HepG2 (cell line): ENCODE measurements around the gene LRRC3C. TPM values are rescaled to one million over a fixed set of nuclear protein-coding genes. Genes with fewer than 3 reads are reported as not detected.

ENCODE experiments used
- ARNT2 ChIP-seq: sonication (generic); formaldehyde crosslinking; IDR thresholded peaks from 2 replicates; pipeline ENCODE4 v1.8.0; 2022; ENCODE audit warnings: mild to moderate bottlenecking, low read depth, missing genetic modification reagents, moderate library complexity
- ATF3 ChIP-seq: sonication (generic); formaldehyde crosslinking; IDR thresholded peaks from 2 replicates; pipeline ENCODE4 v1.4.0; 2020; ENCODE audit warnings: missing genetic modification reagents
- BHLHE40 ChIP-seq: IDR thresholded peaks from 2 replicates; pipeline ENCODE4 v1.6.1; 2011; ENCODE audit warnings: low read length, improper control_type of control experiment
- EEA1 ChIP-seq: sonication (generic); formaldehyde crosslinking; IDR thresholded peaks from 2 replicates; pipeline ENCODE4 v1.5.1; 2020; ENCODE audit warnings: mild to moderate bottlenecking, missing genetic modification reagents, borderline replicate concordance
- HDAC6 ChIP-seq: fragments of 200-600 bp; sonication (generic); IDR thresholded peaks from 2 replicates; pipeline ENCODE4 v1.7.0; 2017; ENCODE audit warnings: mild to moderate bottlenecking, antibody characterized with exemption, low read length, low read depth
- HIC2 ChIP-seq: sonication (generic); formaldehyde crosslinking; IDR thresholded peaks from 2 replicates; pipeline ENCODE4 v1.9.0; 2022; ENCODE audit warnings: low read depth, missing genetic modification reagents
- HMG20A ChIP-seq: IDR thresholded peaks from 2 replicates; pipeline ENCODE4 v1.6.1; 2016; ENCODE audit warnings: borderline replicate concordance
- HMGXB3 ChIP-seq: sonication (generic); formaldehyde crosslinking; IDR thresholded peaks from 2 replicates; pipeline ENCODE4 v1.4.0; 2020; ENCODE audit warnings: missing genetic modification reagents, borderline replicate concordance
- NONO ChIP-seq, 2 experiments: fragments of 450-650 bp in 1 of 2; sonication (generic) in 1 of 2; formaldehyde crosslinking in 1 of 2; IDR thresholded peaks in 1 of 2; conservative IDR thresholded peaks in 1 of 2; 2 replicates each; pipeline versions ENCODE4 v1.6.1 to v1.8.0; 2017 to 2022; ENCODE audit warnings: mild to moderate bottlenecking in 1 of 2, missing genetic modification reagents in 1 of 2, moderate library complexity in 1 of 2
- NRL ChIP-seq: sonication (generic); formaldehyde crosslinking; IDR thresholded peaks from 2 replicates; pipeline ENCODE4 v1.5.0; 2020; ENCODE audit warnings: missing genetic modification reagents, mild to moderate bottlenecking, moderate library complexity, borderline replicate concordance
- ZBTB25 ChIP-seq: IDR thresholded peaks from 2 replicates; pipeline ENCODE4 v1.6.1; 2018; ENCODE audit warnings: missing genetic modification reagents
- ZNF264 ChIP-seq: sonication (generic); formaldehyde crosslinking; IDR thresholded peaks from 2 replicates; pipeline ENCODE4 v1.4.0; 2020; ENCODE audit warnings: missing genetic modification reagents
- ZNF749 ChIP-seq: sonication (generic); formaldehyde crosslinking; IDR thresholded peaks from 2 replicates; pipeline ENCODE4 v1.8.0; 2022; ENCODE audit warnings: mild to moderate bottlenecking, missing genetic modification reagents, moderate library complexity, borderline replicate concordance
- ZNF776 ChIP-seq: sonication (generic); formaldehyde crosslinking; IDR thresholded peaks from 2 replicates; pipeline ENCODE4 v1.4.0; 2020; ENCODE audit warnings: mild to moderate bottlenecking, missing genetic modification reagents
- ZNF850 ChIP-seq: sonication (generic); formaldehyde crosslinking; conservative IDR thresholded peaks from 2 replicates; pipeline ENCODE4 v1.9.0; 2021; ENCODE audit warnings: mild to moderate bottlenecking, missing genetic modification reagents
- ZNF891 ChIP-seq: sonication (generic); formaldehyde crosslinking; IDR thresholded peaks from 2 replicates; pipeline ENCODE4 v1.5.0; 2020; ENCODE audit warnings: mild to moderate bottlenecking, missing genetic modification reagents
- polyA plus RNA-seq, 8 experiments: library from polyadenylated mRNA; depleted of rRNA in 3 of 8; stranded (reverse) in 7 of 8; unstranded in 1 of 8; fragments of >200 nt; fragmentation: Illumina TruSeq in 4 of 8; extraction: Trizol in 4 of 8; gene quantifications; 2 replicates each; pipeline versions ENCODE4 v1.2.1 to v1.2.3, GENCODE V29; 2011 to 2016; ENCODE audit warnings: low read depth in 4 of 8, missing spikeins in 1 of 8, mixed read lengths in 1 of 8; ENCODE audit not compliant: insufficient read depth in 1 of 8
- total RNA-seq, 5 experiments: library from RNA; depleted of rRNA; stranded (reverse); fragments of >200 nt; fragmentation: Illumina TruSeq; extraction: Trizol; gene quantifications; 2 replicates each; pipeline ENCODE4 v1.2.3, GENCODE V29; 2016; ENCODE audit warnings: low read depth in 1 of 5

The LRRC3C gene
- total and polyA plus RNA-seq, 2 of the 13 experiments (the other 11 are each of a cell fraction or from before 2014, with no cell fraction given), result 0.17 TPM; not detected in 1

- TF ChIP-seq ZBTB25, result peak; percentile 98
- peak; percentile 94 for TF ChIP-seq ZNF891 (CRISPR knock-in tag)
- TF ChIP-seq ZNF850 (CRISPR knock-in tag), result no peak
- TF ChIP-seq HMG20A (CRISPR knock-in tag), result no peak; the same call in 1 of the 2 replicates
- peak; percentile 97 for TF ChIP-seq ARNT2 (CRISPR knock-in tag)
- peak; percentile 98 for TF ChIP-seq ZNF776 (CRISPR knock-in tag)
- TF ChIP-seq NONO (IDR thresholded peaks at IDR 0.05), result no peak
- peak; percentile 97 for TF ChIP-seq NONO (CRISPR knock-in tag; conservative IDR thresholded peaks at IDR 0.05)
- peak; percentile 93 for TF ChIP-seq EEA1
- no peak for TF ChIP-seq HDAC6
- no peak for TF ChIP-seq HIC2 (CRISPR knock-in tag)
- peak; percentile 88 for TF ChIP-seq ZNF749 (CRISPR knock-in tag)
- peak; percentile 95 for TF ChIP-seq NRL (CRISPR knock-in tag)
- peak; percentile 97 for TF ChIP-seq HMGXB3 (CRISPR knock-in tag)
- TF ChIP-seq ZNF264 (CRISPR knock-in tag), result peak; percentile 94; the same call in 1 of the 2 replicates
- peak; percentile 89 for TF ChIP-seq ATF3
- peak; percentile 71 for TF ChIP-seq BHLHE40
Observed at GRCh38 chr17:39980351-39981206, 53.0 kb downstream of the LRRC3C start, which contains the start of gene PSMD3 (continued).
